BJ (cell line): ENCODE data around the gene MCC. TPM values are rescaled to one million over a fixed set of nuclear protein-coding genes. Genes with fewer than 3 reads are reported as not detected.

Source experiments
- CTCF ChIA-PET: fragments of 350-600 bp; formaldehyde crosslinking; extraction: SDS; loops from one replicate; lab custom pipeline; 2021; ENCODE audit warnings: antibody characterized with exemption, inconsistent platforms; lab: Yijun Ruan, JAX
- POLR2A ChIA-PET: fragments of 300-600 bp; sonication (Branson Sonifier 250); formaldehyde crosslinking; extraction: SDS; loops from one replicate; lab custom pipeline; 2021; ENCODE audit warnings: antibody characterized with exemption; lab: Charles Lee
- DNase-seq: peaks from one replicate; pipeline ENCODE4 v3.0.0-alpha.2; 2011; ENCODE audit warnings: low read depth
- H3K27me3 ChIP-seq: 2 replicates; pipeline ENCODE4 v1.6.0; 2011; ENCODE audit warnings: low read length; ENCODE audit not compliant: control insufficient read depth, insufficient read depth
- H3K36me3 ChIP-seq: 2 replicates; pipeline ENCODE4 v1.5.1; 2011; ENCODE audit warnings: low read length; ENCODE audit not compliant: control insufficient read depth, insufficient read depth
- H3K4me3 ChIP-seq: 2 replicates; pipeline ENCODE4 v1.5.1; 2011; ENCODE audit warnings: low read depth, mild to moderate bottlenecking, control low read depth, low read length
- polyA plus RNA-seq: library from polyadenylated mRNA; depleted of rRNA; stranded (reverse); fragments of >200 nt; gene quantifications from 2 replicates; pipeline ENCODE4 v1.2.3, GENCODE V29; 2011
- TF ChIP-seq, protein P1 (sequence below): IDR thresholded peaks from 2 replicates; pipeline ENCODE4 v1.5.1; 2011; ENCODE audit warnings: low read depth, mild to moderate bottlenecking, control low read depth, inconsistent platforms, low read length, moderate library complexity; ENCODE audit not compliant: insufficient read depth

Gene MCC
- polyA plus RNA-seq, 1 experiment: 2.3 TPM

DNA sequence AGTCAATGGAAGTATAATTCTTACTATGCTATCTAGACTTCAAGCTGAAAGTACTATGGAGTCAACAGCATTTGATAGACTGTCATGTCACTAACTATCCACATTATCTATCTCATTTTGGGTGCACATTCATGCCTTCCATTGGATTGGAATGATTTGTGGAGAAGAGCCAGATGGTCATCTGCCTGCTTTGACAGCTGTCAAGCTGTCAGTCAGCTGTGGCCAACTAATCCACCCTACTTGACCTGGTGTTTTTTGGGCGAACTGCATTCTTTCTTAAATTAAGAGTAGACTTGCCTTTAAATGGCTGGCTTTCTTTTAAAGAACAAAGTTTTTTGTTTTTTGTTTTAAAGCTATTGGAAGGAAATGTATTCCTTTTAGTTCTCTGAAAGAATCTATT, 360.2 kb downstream of the MCC start:
- Histone ChIP-seq H3K27me3 (no peaks in the 10 kb centered on the region), H3K36me3 (no peaks in the 10 kb centered on the region), H3K4me3 (no peak overlapping the region)
- no peak for DNase-seq
- POLR2A ChIA-PET: no interaction called here
- CTCF ChIA-PET: interaction anchor here (0.8 to 1.1 kb wide), 2 partner anchors 20 to 202 kb away, joined by 3 read pairs; no protein-coding TSS in a partner anchor
- TF ChIP-seq, protein P1, sequence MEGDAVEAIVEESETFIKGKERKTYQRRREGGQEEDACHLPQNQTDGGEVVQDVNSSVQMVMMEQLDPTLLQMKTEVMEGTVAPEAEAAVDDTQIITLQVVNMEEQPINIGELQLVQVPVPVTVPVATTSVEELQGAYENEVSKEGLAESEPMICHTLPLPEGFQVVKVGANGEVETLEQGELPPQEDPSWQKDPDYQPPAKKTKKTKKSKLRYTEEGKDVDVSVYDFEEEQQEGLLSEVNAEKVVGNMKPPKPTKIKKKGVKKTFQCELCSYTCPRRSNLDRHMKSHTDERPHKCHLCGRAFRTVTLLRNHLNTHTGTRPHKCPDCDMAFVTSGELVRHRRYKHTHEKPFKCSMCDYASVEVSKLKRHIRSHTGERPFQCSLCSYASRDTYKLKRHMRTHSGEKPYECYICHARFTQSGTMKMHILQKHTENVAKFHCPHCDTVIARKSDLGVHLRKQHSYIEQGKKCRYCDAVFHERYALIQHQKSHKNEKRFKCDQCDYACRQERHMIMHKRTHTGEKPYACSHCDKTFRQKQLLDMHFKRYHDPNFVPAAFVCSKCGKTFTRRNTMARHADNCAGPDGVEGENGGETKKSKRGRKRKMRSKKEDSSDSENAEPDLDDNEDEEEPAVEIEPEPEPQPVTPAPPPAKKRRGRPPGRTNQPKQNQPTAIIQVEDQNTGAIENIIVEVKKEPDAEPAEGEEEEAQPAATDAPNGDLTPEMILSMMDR: no peak

DNA sequence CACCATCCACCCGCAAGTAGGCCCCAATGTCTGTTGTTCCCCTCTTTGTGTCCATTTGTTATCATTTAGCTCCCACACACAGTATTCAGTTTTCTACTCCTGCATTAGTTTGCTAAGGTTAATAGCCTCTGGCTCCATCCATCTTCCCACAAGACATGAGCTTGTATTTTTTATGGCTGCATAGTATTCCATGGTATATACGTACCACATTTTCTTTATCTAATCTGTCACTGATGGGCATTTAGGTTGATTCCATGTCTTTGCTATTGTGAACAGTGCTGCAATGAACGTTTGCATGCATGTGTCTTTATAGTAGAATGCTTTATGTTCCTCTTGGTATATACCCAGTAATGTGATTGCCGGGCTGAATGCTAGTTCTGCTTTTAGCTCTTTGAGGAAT, 361.2 kb downstream of the MCC start:
- Histone ChIP-seq H3K36me3 (no peaks in the 10 kb centered on the region), H3K4me3 (no peak overlapping the region), H3K27me3 (no peaks in the 10 kb centered on the region)
- no peak for DNase-seq
- ChIA-PET POLR2A (no interaction called here), CTCF (interaction anchor here (1.1 kb wide), 1 partner anchor 19 kb away, joined by 3 read pairs; no protein-coding TSS in a partner anchor)
- TF ChIP-seq, protein P1: no peak

DNA sequence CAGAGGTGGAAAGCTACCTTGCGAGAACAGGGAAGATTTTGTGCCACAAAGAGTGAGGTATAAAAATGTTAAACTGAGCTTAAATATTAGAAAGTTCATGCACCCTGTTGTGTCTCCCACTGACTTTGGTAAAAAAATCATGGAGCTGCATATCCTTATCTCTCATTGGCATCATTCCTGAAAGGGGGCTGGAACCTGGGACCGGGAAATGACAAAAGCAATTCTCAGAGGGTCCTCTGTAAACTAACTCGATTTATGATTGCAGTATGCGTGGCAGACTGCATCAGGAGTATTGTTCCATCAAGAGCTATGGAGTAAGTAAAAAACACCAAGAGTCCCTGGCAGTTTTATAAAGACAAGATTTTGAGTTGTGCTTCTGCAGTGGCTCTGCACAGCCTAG, 362.9 kb downstream of the MCC start:
- ChIA-PET POLR2A (interaction anchor here (0.6 kb wide), 1 partner anchor 12 kb away, joined by 4 read pairs; no protein-coding TSS in a partner anchor), CTCF (interaction anchor here (0.8 kb wide), 1 partner anchor 57 kb away, joined by 3 read pairs; no protein-coding TSS in a partner anchor)
- no peak for DNase-seq
- TF ChIP-seq, protein P1: no peak
- Histone ChIP-seq H3K27me3 (no peaks in the 10 kb centered on the region), H3K36me3 (no peaks in the 10 kb centered on the region), H3K4me3 (no peak overlapping the region)

DNA sequence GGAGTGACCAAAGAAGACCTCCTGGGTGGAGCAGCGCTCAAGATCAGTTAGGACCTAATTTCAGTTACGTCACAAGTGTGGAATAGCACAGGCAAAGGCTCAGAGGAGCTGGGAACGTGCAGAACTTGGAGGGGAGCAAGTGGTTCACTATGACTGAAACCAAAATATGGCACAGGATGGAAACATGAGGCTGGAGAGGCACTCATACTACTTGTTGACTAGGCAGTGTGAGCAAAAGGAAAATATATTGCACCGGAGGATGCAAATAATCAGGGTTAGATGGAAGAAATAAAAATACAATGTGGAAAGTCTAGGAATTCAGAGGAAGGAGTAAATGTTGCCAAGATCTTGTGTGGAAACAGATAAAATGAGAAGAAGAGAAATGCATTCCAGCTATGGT, 363.3 kb downstream of the MCC start:
- no peak for DNase-seq
- no peak overlapping the region for H3K4me3 ChIP-seq
- ChIA-PET CTCF (interaction anchor here (0.8 kb wide), 1 partner anchor 57 kb away, joined by 3 read pairs; no protein-coding TSS in a partner anchor), POLR2A (no interaction called here)
- H3K36me3 ChIP-seq: no peaks in the 10 kb centered on the region
- TF ChIP-seq, protein P1: no peak
- no peaks in the 10 kb centered on the region for H3K27me3 ChIP-seq

DNA sequence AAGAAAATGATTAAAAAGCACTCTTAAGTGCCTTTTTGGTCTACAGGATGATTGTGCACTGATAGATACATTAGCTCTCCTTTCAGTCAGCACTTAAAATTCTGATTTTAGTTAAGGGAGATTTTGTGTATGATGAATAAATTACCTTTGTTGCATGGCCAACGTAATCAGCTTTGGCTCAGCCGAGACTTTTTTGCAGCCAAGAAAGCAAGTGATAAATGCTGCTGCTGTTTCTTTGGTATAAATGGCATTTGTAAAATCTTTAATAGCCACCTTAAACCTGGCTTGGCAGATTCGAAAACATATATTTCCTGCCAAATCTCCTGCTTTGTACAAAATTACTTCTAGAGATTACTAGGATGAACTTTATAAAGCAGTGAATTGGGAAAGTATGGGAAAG, 364.0 kb downstream of the MCC start:
- TF ChIP-seq, protein P1: no peak
- Histone ChIP-seq H3K4me3 (no peak overlapping the region), H3K36me3 (no peaks in the 10 kb centered on the region), H3K27me3 (no peaks in the 10 kb centered on the region)
- CTCF ChIA-PET: interaction anchor here (0.8 to 1.5 kb wide), 2 partner anchors 9 to 14 kb away, joined by 3 to 4 read pairs; no protein-coding TSS in a partner anchor
- POLR2A ChIA-PET: interaction anchor here (0.5 kb wide), 1 partner anchor 42 kb away, joined by 3 read pairs; no protein-coding TSS in a partner anchor
- DNase-seq: no peak
